Measurements from ENCODE around the gene RAB3GAP2. TPM values are rescaled to one million over a fixed set of nuclear protein-coding genes. Genes with fewer than 3 reads are reported as not detected.

Gene RAB3GAP2
- total and polyA plus RNA-seq, 10 of the 15 experiments (the other 5 are each of a cell fraction or from before 2014, with no cell fraction given): 11.9 to 51.1 (median 24.4) TPM

- TF ChIP-seq LARP7 (IDR thresholded peaks at IDR 0.05): no peak
- no peak for TF ChIP-seq SPI1 (IDR thresholded peaks at IDR 0.05; ENCODE audit: borderline replicate concordance, insufficient read depth, low read depth, low read length)
- no peak for TF ChIP-seq JUNB (IDR thresholded peaks at IDR 0.05)
- no peak for TF ChIP-seq PRDM15 (CRISPR knock-in tag; IDR thresholded peaks at IDR 0.05)
- TF ChIP-seq CHD1 (IDR thresholded peaks at IDR 0.05; ENCODE audit: low read depth, low read length): no peak
- no peak for TF ChIP-seq NKRF (conservative IDR thresholded peaks at IDR 0.05)
- no peak for TF ChIP-seq ZBTB33 (IDR thresholded peaks at IDR 0.05)
- TF ChIP-seq BHLHE40 (IDR thresholded peaks at IDR 0.05; ENCODE audit: borderline replicate concordance in 1 of 2, low read depth in 2 of 2, low read length in 1 of 2): no peak
Observed at GRCh38 chr1:220233927-220234326, 38.3 kb downstream of the RAB3GAP2 start (continued).
